D721Med (cell line): ENCODE data around the gene RLF.

Experiments used
- DNase-seq: peaks from one replicate; pipeline ENCODE4 v3.0.0; 2011; ENCODE audit warnings: low spot score; ENCODE audit not compliant: insufficient read length
- FAIRE-seq: peaks from 2 replicates; lab custom pipeline; 2011; peaks lifted over from hg19 to GRCh38; lab: Jason Lieb, UNC
- CTCF ChIP-seq: IDR thresholded peaks from 2 replicates; pipeline ENCODE4 v1.5.1; 2012; ENCODE audit warnings: mild to moderate bottlenecking, control low read depth; ENCODE audit not compliant: insufficient read depth; ENCODE audit errors: missing control alignments

The RLF gene

DNA sequence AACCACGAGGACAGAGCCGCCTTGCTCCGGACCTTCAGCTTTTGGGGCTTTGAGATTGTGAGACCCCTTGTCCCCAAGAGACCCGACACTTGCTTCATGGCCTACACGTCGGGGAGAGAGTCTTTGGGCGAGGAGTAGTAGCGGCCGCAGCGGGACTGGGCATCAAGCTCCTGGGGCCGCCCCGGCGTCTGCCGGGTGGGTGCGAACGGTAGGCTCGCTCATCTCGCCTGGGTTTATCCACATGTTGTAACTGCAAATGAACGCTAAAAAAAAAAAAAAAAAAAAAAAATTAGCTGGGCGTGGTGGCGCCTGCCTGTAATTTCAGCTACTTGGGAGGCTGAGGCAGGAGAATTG lies 27.9 kb upstream of the RLF start:
- no peak for FAIRE-seq
- DNase-seq: no peak
- TF ChIP-seq CTCF: no peak

DNA sequence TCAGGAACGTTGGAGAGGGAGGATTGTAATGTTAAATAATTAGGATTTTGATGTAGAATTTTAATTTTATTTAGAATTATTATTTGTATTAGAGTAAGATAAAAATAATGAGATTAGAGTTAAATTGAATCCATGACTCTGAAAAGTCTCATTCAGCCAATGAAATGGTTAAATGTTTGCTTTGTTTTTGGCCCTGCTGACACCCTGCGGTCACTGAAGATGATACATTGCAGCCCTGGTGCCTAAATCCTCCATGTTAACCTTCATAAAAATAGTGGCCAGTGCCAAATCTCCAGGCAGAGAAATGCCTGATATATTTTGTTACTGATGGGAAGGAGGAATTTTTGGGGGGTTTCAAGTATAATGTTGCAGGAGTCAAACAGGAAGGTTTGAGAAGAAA lies 27.3 kb upstream of the RLF start:
- no peak for DNase-seq
- FAIRE-seq: no peak
- TF ChIP-seq CTCF: peak; percentile 21

- FAIRE-seq (no peak), DNase-seq (no peak)
- no peak for TF ChIP-seq CTCF
These were observed 20.8 kb upstream of the RLF start for GRCh38 chr1:40140211-40140973.

- FAIRE-seq: no peak
- no peak for DNase-seq
- TF ChIP-seq CTCF: no peak
These were observed 19.2 kb upstream of the RLF start for GRCh38 chr1:40141878-40142535.

GRCh38 chr1:40143891-40144575 lies 17.2 kb upstream of the RLF start:
- TF ChIP-seq CTCF: peak; percentile 84
- FAIRE-seq (no peak), DNase-seq (no peak)

DNA sequence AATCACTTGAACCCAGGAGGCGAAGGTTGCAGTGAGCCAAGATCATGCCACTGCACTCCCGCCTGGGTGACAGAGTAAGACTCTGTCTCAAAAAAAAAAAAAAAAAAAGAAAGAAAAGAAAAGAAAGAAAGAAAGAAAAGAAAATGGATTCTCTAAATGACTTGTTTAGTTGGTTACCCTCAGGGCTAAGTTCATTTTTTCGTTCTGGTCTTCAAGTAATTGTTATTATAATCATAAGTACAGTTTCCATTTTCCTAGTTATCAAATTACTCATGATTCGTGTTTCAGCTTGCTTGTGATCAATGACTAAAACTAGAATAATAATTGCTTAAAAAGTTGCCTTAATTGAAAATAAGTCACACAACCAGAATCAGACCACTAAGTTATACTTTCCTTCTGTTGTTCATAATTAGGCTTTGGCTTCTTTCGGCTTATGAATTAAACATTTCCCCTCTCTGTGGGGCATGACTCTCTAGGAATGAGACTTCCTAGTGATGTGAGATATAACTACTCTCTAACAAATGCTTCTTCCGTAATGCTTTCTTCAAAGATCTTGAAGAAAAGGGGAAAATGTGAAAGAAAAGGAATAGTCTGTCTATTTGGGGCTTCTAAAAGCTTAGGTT lies 9.6 kb upstream of the RLF start:
- TF ChIP-seq CTCF: no peak
- FAIRE-seq (no peak), DNase-seq (no peak)
